GM19468 (cell line): ENCODE results near the gene HSP90AB1.
"Not testable (repeated sequence)": the region's sequence is repeated elsewhere in the genome, so short reads cannot be mapped to it uniquely, and the experiment has no call there.

ENCODE experiments used
- ATAC-seq: cut with Tn5 transposase; IDR thresholded peaks from one replicate; pipeline ENCODE4 v1.9.1; 2021; ENCODE audit warnings: mild to moderate bottlenecking, moderate library complexity, moderate number of reproducible peaks; ENCODE audit not compliant: unreplicated experiment; ENCODE audit errors: extremely low read depth

The HSP90AB1 gene

GRCh38 chr6:44221961-44222335 is 25.0 kb upstream of the HSP90AB1 start:
- no peak for ATAC-seq

DNA sequence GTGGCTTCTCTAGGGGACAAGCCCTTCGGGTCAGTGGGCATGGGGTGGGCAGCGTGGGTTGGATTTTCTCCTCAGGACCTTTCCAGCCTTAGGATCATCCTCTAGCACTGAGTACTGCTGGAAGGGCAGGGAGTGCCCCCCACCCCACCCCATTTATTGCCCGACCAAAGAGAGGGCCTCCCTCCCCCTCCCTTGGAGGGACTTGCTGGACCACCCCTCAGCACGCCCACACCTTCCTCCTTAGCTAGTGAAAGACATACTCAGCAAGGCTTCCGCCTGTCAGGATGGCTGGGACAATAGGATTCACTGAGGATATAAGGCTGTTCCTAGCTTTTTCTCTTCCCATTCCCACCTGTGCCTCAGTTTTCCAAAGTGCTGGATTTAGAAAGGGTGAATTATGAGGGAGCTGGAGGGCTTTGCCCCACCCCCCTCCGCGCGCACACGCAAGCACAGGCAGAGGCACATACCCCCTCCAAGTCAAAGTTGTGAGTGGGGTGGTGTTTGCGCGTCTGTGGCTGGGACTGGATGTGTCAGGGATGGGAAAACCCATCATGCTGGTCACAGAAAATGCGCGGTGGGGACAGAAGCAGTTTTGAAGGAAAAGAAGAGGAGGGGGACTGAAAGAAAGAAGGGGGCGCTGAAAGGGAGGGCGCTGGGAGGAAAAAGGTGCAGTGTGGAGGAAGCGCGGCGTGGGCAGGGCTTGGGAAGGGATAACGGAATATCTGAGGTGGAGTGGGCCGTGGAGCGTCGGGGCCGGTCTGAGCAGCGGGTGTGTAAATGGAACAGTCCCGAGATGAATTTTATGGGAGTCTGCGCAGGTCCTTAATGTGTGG is 24.2 kb upstream of the HSP90AB1 start:
- ATAC-seq = no peak

GRCh38 chr6:44223319-44224028 is 23.4 kb upstream of the HSP90AB1 start, which contains the start of gene SLC29A1:
Gene SLC29A1 (plus strand): TSS chr6:44223595. CDS start chr6:44227314, 3,719 bp downstream.
- ATAC-seq = peak; percentile 35

GRCh38 chr6:44224029-44224964 is 22.6 kb upstream of the HSP90AB1 start:
- ATAC-seq = no peak

GRCh38 chr6:44224965-44225305 is 22.0 kb upstream of the HSP90AB1 start:
- no peak for ATAC-seq

- no peak for ATAC-seq
Observed at GRCh38 chr6:44225579-44226325, 21.1 kb upstream of the HSP90AB1 start.

GRCh38 chr6:44226368-44227147 is 20.3 kb upstream of the HSP90AB1 start:
- ATAC-seq = no peak

- ATAC-seq = no peak
Observed at GRCh38 chr6:44227148-44227793, 19.6 kb upstream of the HSP90AB1 start.

DNA sequence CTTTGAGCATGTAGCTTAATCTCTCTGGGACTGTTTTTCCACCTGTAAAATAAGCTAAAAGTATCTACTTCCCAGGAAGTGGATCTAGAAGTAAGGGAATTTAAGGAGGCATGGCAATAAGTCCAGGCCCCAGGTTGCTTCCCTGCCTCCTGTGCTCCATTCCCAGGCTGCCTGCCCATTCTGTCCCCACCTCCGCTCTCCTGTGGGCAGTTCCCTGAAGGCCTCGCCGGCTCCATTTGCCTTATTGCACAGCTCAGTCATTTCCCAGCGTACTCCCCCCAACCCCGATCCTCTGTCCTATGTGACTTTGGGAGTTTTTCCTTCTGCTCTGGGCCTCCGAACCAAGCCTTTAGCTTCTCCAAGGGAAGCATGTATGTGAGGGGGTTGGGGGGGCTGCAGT is 18.9 kb upstream of the HSP90AB1 start:
- ATAC-seq = no peak

- no peak for ATAC-seq
Observed at GRCh38 chr6:44228433-44228832, 18.5 kb upstream of the HSP90AB1 start.

- no peak for ATAC-seq
Observed at GRCh38 chr6:44228836-44229235, 18.1 kb upstream of the HSP90AB1 start.

- no peak for ATAC-seq
Observed at GRCh38 chr6:44229376-44230033, 17.4 kb upstream of the HSP90AB1 start.

GRCh38 chr6:44230034-44230675 is 16.7 kb upstream of the HSP90AB1 start:
- no peak for ATAC-seq

GRCh38 chr6:44231426-44231825 is 15.5 kb upstream of the HSP90AB1 start:
- ATAC-seq = not testable (repeated sequence)

DNA sequence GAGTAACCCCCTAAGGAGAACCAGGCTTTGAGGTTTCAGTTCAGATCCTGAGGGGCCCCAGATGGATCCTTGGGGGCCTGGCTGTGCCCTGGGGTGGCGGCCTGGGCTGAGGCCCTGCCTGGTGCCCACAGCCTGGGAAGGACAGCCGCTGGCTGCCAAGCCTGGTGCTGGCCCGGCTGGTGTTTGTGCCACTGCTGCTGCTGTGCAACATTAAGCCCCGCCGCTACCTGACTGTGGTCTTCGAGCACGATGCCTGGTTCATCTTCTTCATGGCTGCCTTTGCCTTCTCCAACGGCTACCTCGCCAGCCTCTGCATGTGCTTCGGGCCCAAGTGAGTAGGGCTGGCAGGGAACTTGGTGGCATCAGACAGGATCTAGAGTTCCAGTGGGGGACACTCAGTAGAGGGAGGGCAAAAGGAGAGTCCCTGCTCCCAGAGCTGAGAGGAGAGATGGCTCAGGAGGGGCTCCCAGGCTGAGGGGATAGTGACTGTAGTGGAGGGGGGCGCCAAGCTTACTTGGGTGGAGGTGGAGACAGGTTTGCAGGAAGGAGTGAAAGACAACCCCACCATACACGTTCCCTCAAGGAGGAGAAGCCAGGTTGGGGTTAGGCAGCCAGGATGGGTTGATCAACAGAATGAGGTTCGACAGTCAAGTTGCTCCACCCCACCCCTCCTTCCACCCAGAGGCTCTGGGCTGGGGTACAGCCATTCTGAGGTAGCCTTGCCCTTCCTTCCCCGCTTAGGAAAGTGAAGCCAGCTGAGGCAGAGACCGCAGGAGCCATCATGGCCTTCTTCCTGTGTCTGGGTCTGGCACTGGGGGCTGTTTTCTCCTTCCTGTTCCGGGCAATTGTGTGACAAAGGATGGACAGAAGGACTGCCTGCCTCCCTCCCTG is 14.0 kb upstream of the HSP90AB1 start:
- no peak for ATAC-seq

GRCh38 chr6:44233567-44234100 is 13.3 kb upstream of the HSP90AB1 start:
- ATAC-seq = no peak
